ENCODE data around the gene PDE1A. TPM values are rescaled to one million over a fixed set of nuclear protein-coding genes. Genes with fewer than 3 reads are reported as not detected.

The PDE1A gene
- total and polyA plus RNA-seq, 2 of the 4 experiments (the other 2 are of a cell fraction), result 0.24 to 0.90 TPM

DNA sequence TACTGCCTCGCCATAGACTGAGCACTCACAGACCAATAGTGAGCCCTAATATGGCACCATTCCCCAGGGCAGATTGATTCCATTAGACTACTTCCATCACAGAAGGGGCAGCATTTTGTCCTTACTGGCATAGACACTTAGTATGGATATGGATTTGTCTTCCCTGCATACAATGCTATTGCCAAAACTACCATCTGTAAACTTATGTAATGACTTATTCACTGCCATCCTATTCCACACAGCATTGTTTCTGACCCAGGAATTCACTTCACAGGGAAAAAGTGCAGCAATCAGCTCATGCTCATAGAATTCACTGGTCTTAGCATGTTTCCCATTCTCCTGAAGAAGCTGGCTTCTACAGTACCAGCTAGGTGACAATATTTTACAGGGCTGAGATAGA is 262.1 kb downstream of the PDE1A start:
- no peaks in the 10 kb centered on the region for H3K9me3 ChIP-seq (ENCODE audit: control insufficient read depth, insufficient read depth, low read length)
- no peak overlapping the region for H3K56ac ChIP-seq (ENCODE audit: extremely low read depth, insufficient read depth, low read length)
- H3K4me3 ChIP-seq (ENCODE audit: insufficient read depth, low read depth, low read length), result no peak overlapping the region
- POLR2A ChIA-PET (ENCODE audit: unreplicated experiment), result no interaction called here
- no peak overlapping the region for H3K23ac ChIP-seq (ENCODE audit: low read depth, low read length)
- no peaks in the 10 kb centered on the region for H4K20me1 ChIP-seq (ENCODE audit: insufficient read depth, low read length)
- no peak overlapping the region for H2BK120ac ChIP-seq (ENCODE audit: low read depth, low read length)
- no peaks in the 10 kb centered on the region for H3K4me1 ChIP-seq (ENCODE audit: control insufficient read depth, insufficient read depth, low read length)
- H3K18ac ChIP-seq (ENCODE audit: low read depth, low read length), result no peak overlapping the region
- H3K14ac ChIP-seq (replicated peaks; ENCODE audit: low read depth, low read length), result no peak overlapping the region
- CTCF ChIA-PET, result no interaction called here
- TF ChIP-seq RFX5 (IDR thresholded peaks at IDR 0.05; ENCODE audit: low read depth, low read length), result no peak
- no peak for TF ChIP-seq NFE2L2 (IDR thresholded peaks at IDR 0.05; ENCODE audit: low read depth, low read length)
- TF ChIP-seq, protein P1, sequence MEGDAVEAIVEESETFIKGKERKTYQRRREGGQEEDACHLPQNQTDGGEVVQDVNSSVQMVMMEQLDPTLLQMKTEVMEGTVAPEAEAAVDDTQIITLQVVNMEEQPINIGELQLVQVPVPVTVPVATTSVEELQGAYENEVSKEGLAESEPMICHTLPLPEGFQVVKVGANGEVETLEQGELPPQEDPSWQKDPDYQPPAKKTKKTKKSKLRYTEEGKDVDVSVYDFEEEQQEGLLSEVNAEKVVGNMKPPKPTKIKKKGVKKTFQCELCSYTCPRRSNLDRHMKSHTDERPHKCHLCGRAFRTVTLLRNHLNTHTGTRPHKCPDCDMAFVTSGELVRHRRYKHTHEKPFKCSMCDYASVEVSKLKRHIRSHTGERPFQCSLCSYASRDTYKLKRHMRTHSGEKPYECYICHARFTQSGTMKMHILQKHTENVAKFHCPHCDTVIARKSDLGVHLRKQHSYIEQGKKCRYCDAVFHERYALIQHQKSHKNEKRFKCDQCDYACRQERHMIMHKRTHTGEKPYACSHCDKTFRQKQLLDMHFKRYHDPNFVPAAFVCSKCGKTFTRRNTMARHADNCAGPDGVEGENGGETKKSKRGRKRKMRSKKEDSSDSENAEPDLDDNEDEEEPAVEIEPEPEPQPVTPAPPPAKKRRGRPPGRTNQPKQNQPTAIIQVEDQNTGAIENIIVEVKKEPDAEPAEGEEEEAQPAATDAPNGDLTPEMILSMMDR (conservative IDR thresholded peaks at IDR 0.05; ENCODE audit: low read depth, low read length), result no peak
- TF ChIP-seq RCOR1 (IDR thresholded peaks at IDR 0.05; ENCODE audit: insufficient replicate concordance, low read length), result no peak
- no peak for TF ChIP-seq BHLHE40 (IDR thresholded peaks at IDR 0.05; ENCODE audit: low read depth, low read length)
- TF ChIP-seq FOS (IDR thresholded peaks at IDR 0.05; ENCODE audit: low read depth, low read length), result no peak
- TF ChIP-seq CHD1 (IDR thresholded peaks at IDR 0.05; ENCODE audit: low read depth, low read length), result no peak
- TF ChIP-seq MAFK (IDR thresholded peaks at IDR 0.05; ENCODE audit: low read depth, low read length), result no peak
- TF ChIP-seq, protein P2, sequence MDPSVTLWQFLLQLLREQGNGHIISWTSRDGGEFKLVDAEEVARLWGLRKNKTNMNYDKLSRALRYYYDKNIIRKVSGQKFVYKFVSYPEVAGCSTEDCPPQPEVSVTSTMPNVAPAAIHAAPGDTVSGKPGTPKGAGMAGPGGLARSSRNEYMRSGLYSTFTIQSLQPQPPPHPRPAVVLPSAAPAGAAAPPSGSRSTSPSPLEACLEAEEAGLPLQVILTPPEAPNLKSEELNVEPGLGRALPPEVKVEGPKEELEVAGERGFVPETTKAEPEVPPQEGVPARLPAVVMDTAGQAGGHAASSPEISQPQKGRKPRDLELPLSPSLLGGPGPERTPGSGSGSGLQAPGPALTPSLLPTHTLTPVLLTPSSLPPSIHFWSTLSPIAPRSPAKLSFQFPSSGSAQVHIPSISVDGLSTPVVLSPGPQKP (IDR thresholded peaks at IDR 0.05; ENCODE audit: borderline replicate concordance, low read depth, low read length), result no peak
- no peak for TF ChIP-seq CEBPB (IDR thresholded peaks at IDR 0.05; ENCODE audit: low read depth, low read length)
- TF ChIP-seq POLR2A (IDR thresholded peaks at IDR 0.05; ENCODE audit: low read depth, low read length), result no peak
- TF ChIP-seq MXI1 (IDR thresholded peaks at IDR 0.05; ENCODE audit: borderline replicate concordance, low read depth, low read length), result no peak
- TF ChIP-seq RAD21 (IDR thresholded peaks at IDR 0.05; ENCODE audit: low read length), result no peak
- TF ChIP-seq MAZ (IDR thresholded peaks at IDR 0.05; ENCODE audit: borderline replicate concordance, low read depth, low read length), result no peak
- TF ChIP-seq, protein P3, sequence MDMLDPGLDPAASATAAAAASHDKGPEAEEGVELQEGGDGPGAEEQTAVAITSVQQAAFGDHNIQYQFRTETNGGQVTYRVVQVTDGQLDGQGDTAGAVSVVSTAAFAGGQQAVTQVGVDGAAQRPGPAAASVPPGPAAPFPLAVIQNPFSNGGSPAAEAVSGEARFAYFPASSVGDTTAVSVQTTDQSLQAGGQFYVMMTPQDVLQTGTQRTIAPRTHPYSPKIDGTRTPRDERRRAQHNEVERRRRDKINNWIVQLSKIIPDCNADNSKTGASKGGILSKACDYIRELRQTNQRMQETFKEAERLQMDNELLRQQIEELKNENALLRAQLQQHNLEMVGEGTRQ (IDR thresholded peaks at IDR 0.05; ENCODE audit: low read depth, low read length), result no peak
- TF ChIP-seq SMC3 (IDR thresholded peaks at IDR 0.05; ENCODE audit: low read depth, low read length), result no peak
- no peak for DNase-seq
- H4K8ac ChIP-seq (ENCODE audit: low read depth in 2 of 2, low read length in 2 of 2), result no peak overlapping the region
- no peak overlapping the region for H3K4ac ChIP-seq (ENCODE audit: low read depth, low read length)
- no peak overlapping the region for H2BK5ac ChIP-seq (ENCODE audit: low read depth, low read length, poor library complexity, severe bottlenecking)
- H2BK15ac ChIP-seq (ENCODE audit: low read depth, low read length), result no peak overlapping the region
- H3K9ac ChIP-seq (ENCODE audit: low read depth, low read length), result no peak overlapping the region
- H3K27ac ChIP-seq (ENCODE audit: insufficient read depth, low read length), result no peak overlapping the region
- no CpG with 5 or more reads among the region's 1 CpG for WGBS, 2 experiments (ENCODE audit: extremely low coverage in 2 of 2, insufficient read length in 1 of 2)
- intact Hi-C loops (cut with micrococcal nuclease) (no loop called here), in situ Hi-C loops (cut with MboI; ENCODE audit: low sequenced_read_pairs) (no loop called here), dilution Hi-C loops (cut with HindIII; ENCODE audit: low sequenced_read_pairs, unreplicated experiment) (no loop called here)
- no peaks in the 10 kb centered on the region for H3K27me3 ChIP-seq (ENCODE audit: control insufficient read depth, insufficient read depth, low read length)
- H2AK5ac ChIP-seq (ENCODE audit: low read depth, low read length), result no peak overlapping the region
- no peaks in the 10 kb centered on the region; the same call in 1 of the 2 replicates for H3K9me1 ChIP-seq (ENCODE audit: insufficient read depth, low read length)
- H4K5ac ChIP-seq (ENCODE audit: low read depth, low read length), result no peak overlapping the region
- H3K79me1 ChIP-seq (ENCODE audit: low read depth in 1 of 2, low read length in 2 of 2), result no peaks in the 10 kb centered on the region
- H3K4me2 ChIP-seq (ENCODE audit: low read depth, low read length), result no peak overlapping the region
- H2AFZ ChIP-seq (replicated peaks; ENCODE audit: low read length, poor library complexity), result no peak overlapping the region
- no peak overlapping the region for H2AK9ac ChIP-seq (replicated peaks; ENCODE audit: low read depth, low read length, poor library complexity)
- no peak overlapping the region for H4K91ac ChIP-seq (ENCODE audit: insufficient read depth, low read depth, low read length)
- no peak overlapping the region for H2BK20ac ChIP-seq (ENCODE audit: low read depth, low read length)
- no TSS peak for BruUV-seq (replicated peaks)
- no peaks in the 10 kb centered on the region for H3K36me3 ChIP-seq (ENCODE audit: control insufficient read depth, insufficient read depth, low read length)
- no peak for ATAC-seq (ENCODE audit: low read depth)
